ENCODE results near the gene MICOS13.

The MICOS13 gene

DNA sequence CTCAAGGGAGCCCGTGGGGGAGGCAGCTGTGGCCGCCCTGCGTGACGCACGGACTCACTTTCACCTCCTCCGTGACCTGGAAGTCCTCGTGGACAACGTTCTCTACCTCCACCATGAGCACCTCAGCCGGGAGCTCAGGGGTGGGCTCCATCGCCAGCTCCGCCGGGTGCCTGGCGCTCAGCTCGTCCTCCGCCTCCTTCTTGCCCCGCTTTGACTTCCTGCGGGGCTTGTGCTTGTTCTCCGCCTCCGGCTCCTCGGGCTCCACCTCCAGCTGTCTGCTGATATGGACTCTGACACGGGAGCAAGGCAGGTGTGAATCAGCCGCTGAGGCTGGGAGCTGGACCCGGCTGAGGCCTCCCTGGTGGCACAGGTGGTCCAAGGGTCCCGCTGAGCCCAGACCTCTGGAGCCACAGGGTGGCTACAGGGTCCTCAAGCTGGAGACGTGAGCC is 31.4 kb upstream of the MICOS13 start:
- Histone ChIP-seq H3K56ac (ENCODE audit: low read length) (no peak overlapping the region), H2BK15ac (replicated peaks; ENCODE audit: low read depth) (no peak overlapping the region), H3K18ac (ENCODE audit: low read length) (no peak overlapping the region), H3K36me3 (ENCODE audit: control insufficient read depth, insufficient read depth, low read length) (peaks cover 17% of the 10 kb centered on the region), H2BK5ac (ENCODE audit: low read length) (no peak overlapping the region), H3K4me3 (ENCODE audit: low read length) (no peak overlapping the region), H3K79me1 (ENCODE audit: low read length) (peaks cover 4% of the 10 kb centered on the region), H4K8ac (ENCODE audit: low read depth, low read length) (no peak overlapping the region), H3K79me2 (ENCODE audit: control insufficient read depth, insufficient read depth, low read length) (peaks cover 14% of the 10 kb centered on the region), H3K27ac (ENCODE audit: low read depth, low read length) (no peak overlapping the region), H3K4me1 (ENCODE audit: control insufficient read depth, low read depth, low read length) (no peaks in the 10 kb centered on the region), H3K27me3 (ENCODE audit: insufficient read depth, low read length, poor library complexity) (no peaks in the 10 kb centered on the region), H2AK5ac (ENCODE audit: low read length) (no peak overlapping the region), H3K23ac (ENCODE audit: low read length) (no peak overlapping the region), H4K5ac (ENCODE audit: low read length) (no peak overlapping the region), H3K4ac (ENCODE audit: low read depth, low read length) (no peak overlapping the region), H3K9ac (ENCODE audit: low read length) (no peak overlapping the region), H3K4me2 (ENCODE audit: low read length) (no peak overlapping the region), H2BK120ac (ENCODE audit: low read depth, low read length) (no peak overlapping the region)
- no peak for DNase-seq
- WGBS (ENCODE audit: extremely low coverage, insufficient coverage, low lambda C conversion rate), result no CpG with 5 or more reads among the region's 25 CpGs

DNA sequence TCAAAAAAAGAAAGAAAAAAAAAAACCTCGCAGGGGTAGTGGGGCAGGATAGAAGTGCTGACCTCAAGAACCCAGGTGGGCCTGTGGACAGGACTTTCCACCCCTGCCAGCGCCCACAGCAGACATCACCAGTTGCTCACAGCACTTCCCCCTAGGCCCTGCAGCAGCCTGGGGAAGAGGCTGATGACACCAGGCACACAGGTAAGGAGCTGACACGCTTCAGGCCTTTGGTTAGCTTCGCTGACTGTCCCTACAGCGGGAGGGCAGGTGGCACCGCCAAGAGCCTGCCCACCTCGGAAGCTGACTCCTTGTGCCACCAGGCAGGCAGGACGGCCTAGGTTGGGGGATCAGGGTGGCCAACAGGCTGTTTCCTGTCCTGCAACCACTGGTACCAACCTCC is 30.7 kb upstream of the MICOS13 start:
- no peak overlapping the region for H3K56ac ChIP-seq (ENCODE audit: low read length)
- no peak overlapping the region for H4K5ac ChIP-seq (ENCODE audit: low read length)
- H3K4ac ChIP-seq (ENCODE audit: low read depth, low read length), result no peak overlapping the region
- H4K8ac ChIP-seq (ENCODE audit: low read depth, low read length), result no peak overlapping the region
- no peak overlapping the region for H3K27ac ChIP-seq (ENCODE audit: low read depth, low read length)
- H3K4me2 ChIP-seq (ENCODE audit: low read length), result no peak overlapping the region
- H3K4me3 ChIP-seq (ENCODE audit: low read length), result no peak overlapping the region
- no peak overlapping the region for H2BK15ac ChIP-seq (replicated peaks; ENCODE audit: low read depth)
- no peak overlapping the region for H2AK5ac ChIP-seq (ENCODE audit: low read length)
- H2BK120ac ChIP-seq (ENCODE audit: low read depth, low read length), result no peak overlapping the region
- H3K27me3 ChIP-seq (ENCODE audit: insufficient read depth, low read length, poor library complexity), result no peaks in the 10 kb centered on the region
- H3K79me2 ChIP-seq (ENCODE audit: control insufficient read depth, insufficient read depth, low read length), result peaks cover 9% of the 10 kb centered on the region
- peaks cover 19% of the 10 kb centered on the region for H3K36me3 ChIP-seq (ENCODE audit: control insufficient read depth, insufficient read depth, low read length)
- H2BK5ac ChIP-seq (ENCODE audit: low read length), result no peak overlapping the region
- H3K4me1 ChIP-seq (ENCODE audit: control insufficient read depth, low read depth, low read length), result no peaks in the 10 kb centered on the region
- no peak overlapping the region for H3K9ac ChIP-seq (ENCODE audit: low read length)
- DNase-seq, result no peak
- peaks cover 4% of the 10 kb centered on the region for H3K79me1 ChIP-seq (ENCODE audit: low read length)
- no peak overlapping the region for H3K23ac ChIP-seq (ENCODE audit: low read length)
- WGBS (ENCODE audit: extremely low coverage, insufficient coverage, low lambda C conversion rate), result no CpG with 5 or more reads among the region's 8 CpGs
- no peak overlapping the region for H3K18ac ChIP-seq (ENCODE audit: low read length)

DNA sequence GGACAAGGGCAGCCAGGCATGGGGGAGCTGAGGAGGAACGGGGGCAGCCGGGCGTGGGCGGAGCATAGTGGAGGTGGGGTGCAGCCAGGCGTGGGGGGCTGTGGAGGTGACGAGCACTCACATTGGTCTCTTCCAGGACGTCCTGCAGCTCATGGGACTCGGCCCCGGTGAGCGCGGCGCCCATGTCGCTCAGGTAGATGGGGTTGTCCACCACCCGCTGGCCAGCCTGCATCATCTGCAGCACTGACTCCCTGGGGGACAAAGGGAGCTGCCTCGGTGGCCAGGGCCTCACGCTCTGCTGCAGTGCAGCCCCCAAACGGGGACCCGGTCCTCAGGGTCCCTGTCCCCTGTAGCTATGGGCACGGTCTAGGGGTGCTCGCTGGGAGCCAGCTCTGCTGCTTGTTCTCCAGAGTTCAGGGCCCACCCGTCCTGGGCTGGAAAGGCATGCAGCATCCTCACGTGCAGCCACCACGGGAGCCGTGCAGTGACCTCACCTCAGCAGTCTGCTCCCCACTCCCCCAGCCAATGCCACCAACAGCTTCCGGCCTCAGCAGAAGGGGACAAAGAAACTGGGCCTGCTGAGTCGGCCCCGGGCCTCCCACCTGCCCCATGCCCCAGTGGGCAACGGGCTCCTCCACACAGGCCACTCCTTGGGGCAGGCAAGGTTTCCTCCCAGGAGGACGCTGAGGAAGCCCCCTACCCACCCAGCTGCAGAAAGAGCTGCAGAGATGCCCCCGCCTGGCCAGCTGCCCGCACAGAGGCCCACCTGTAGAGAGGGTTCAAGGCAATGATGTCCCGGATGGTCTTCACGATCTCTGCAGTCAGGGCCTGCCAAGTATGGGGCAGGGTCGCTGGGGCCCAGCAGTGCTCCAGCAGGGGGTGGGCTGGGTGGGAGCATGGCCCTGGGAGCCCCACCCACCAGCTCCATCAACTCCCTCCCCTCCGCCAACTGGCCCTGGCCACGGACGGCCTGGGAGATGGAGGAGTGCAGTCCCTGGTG is 27.6 kb upstream of the MICOS13 start:
- H3K4ac ChIP-seq (ENCODE audit: low read depth, low read length), result no peak overlapping the region
- H3K79me1 ChIP-seq (ENCODE audit: low read length), result no peaks in the 10 kb centered on the region
- H3K79me2 ChIP-seq (ENCODE audit: control insufficient read depth, insufficient read depth, low read length), result no peaks in the 10 kb centered on the region
- H3K4me1 ChIP-seq (ENCODE audit: control insufficient read depth, low read depth, low read length), result no peaks in the 10 kb centered on the region
- H2AK5ac ChIP-seq (ENCODE audit: low read length), result no peak overlapping the region
- H3K56ac ChIP-seq (ENCODE audit: low read length), result no peak overlapping the region
- H2BK5ac ChIP-seq (ENCODE audit: low read length), result no peak overlapping the region
- H3K27me3 ChIP-seq (ENCODE audit: insufficient read depth, low read length, poor library complexity), result no peaks in the 10 kb centered on the region
- H3K36me3 ChIP-seq (ENCODE audit: control insufficient read depth, insufficient read depth, low read length), result peaks cover 23% of the 10 kb centered on the region
- no peak overlapping the region for H3K18ac ChIP-seq (ENCODE audit: low read length)
- H3K9ac ChIP-seq (ENCODE audit: low read length), result no peak overlapping the region
- no peak overlapping the region for H4K5ac ChIP-seq (ENCODE audit: low read length)
- no peak overlapping the region for H2BK120ac ChIP-seq (ENCODE audit: low read depth, low read length)
- no peak overlapping the region for H3K23ac ChIP-seq (ENCODE audit: low read length)
- no peak overlapping the region for H2BK15ac ChIP-seq (replicated peaks; ENCODE audit: low read depth)
- no CpG with 5 or more reads among the region's 37 CpGs for WGBS (ENCODE audit: extremely low coverage, insufficient coverage, low lambda C conversion rate)
- H4K8ac ChIP-seq (ENCODE audit: low read depth, low read length), result no peak overlapping the region
- H3K27ac ChIP-seq (ENCODE audit: low read depth, low read length), result no peak overlapping the region
- no peak overlapping the region for H3K4me3 ChIP-seq (ENCODE audit: low read length)
- H3K4me2 ChIP-seq (ENCODE audit: low read length), result no peak overlapping the region
- DNase-seq, result no peak

DNA sequence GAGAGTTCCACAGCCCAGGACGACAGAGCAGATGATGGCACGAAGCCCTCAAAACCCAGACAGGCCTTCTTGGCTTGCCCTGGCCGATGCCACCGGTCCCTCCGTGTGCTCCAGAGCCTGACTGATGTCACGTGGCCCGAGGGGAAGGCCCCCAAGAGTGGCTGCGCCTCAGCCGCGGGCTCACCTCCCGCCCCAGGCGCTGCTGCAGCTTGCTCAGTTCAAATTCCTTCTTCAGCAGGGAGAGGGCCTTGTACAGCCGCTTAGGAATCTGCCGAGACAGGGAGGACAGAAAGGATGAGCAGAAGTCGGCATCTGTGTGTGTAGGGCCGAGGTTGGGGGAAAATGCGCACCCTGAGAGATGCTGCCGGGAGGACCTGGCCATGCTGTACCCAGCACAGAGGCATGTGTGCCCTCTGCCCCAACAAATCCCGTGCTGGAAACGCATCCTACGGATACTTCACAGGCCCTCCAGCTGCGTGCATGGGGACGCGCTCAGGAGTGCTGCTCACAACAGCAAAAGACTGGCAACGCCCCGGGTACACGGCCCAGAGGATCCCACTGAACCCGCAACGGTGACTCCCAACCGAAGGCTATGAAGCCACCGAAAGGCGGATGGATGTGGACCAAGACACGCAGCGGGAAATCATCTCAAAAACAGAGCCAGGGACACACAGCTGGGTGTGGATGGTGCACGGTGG is 26.7 kb upstream of the MICOS13 start:
- whole genome bisulfite sequencing (ENCODE audit: extremely low coverage, insufficient coverage, low lambda C conversion rate), result no CpG with 5 or more reads among the region's 35 CpGs
- Histone ChIP-seq H3K79me1 (ENCODE audit: low read length) (no peaks in the 10 kb centered on the region), H3K27me3 (ENCODE audit: insufficient read depth, low read length, poor library complexity) (no peaks in the 10 kb centered on the region), H4K8ac (ENCODE audit: low read depth, low read length) (no peak overlapping the region), H3K4ac (ENCODE audit: low read depth, low read length) (no peak overlapping the region), H3K36me3 (ENCODE audit: control insufficient read depth, insufficient read depth, low read length) (peaks cover 19% of the 10 kb centered on the region), H2AK5ac (ENCODE audit: low read length) (no peak overlapping the region), H4K5ac (ENCODE audit: low read length) (no peak overlapping the region), H3K23ac (ENCODE audit: low read length) (no peak overlapping the region), H3K27ac (ENCODE audit: low read depth, low read length) (no peak overlapping the region), H3K4me3 (ENCODE audit: low read length) (no peak overlapping the region), H2BK120ac (ENCODE audit: low read depth, low read length) (no peak overlapping the region), H3K4me1 (ENCODE audit: control insufficient read depth, low read depth, low read length) (no peaks in the 10 kb centered on the region), H3K56ac (ENCODE audit: low read length) (no peak overlapping the region), H3K4me2 (ENCODE audit: low read length) (no peak overlapping the region), H3K79me2 (ENCODE audit: control insufficient read depth, insufficient read depth, low read length) (no peaks in the 10 kb centered on the region), H3K18ac (ENCODE audit: low read length) (no peak overlapping the region), H3K9ac (ENCODE audit: low read length) (no peak overlapping the region), H2BK15ac (replicated peaks; ENCODE audit: low read depth) (no peak overlapping the region), H2BK5ac (ENCODE audit: low read length) (no peak overlapping the region)
- no peak for DNase-seq

DNA sequence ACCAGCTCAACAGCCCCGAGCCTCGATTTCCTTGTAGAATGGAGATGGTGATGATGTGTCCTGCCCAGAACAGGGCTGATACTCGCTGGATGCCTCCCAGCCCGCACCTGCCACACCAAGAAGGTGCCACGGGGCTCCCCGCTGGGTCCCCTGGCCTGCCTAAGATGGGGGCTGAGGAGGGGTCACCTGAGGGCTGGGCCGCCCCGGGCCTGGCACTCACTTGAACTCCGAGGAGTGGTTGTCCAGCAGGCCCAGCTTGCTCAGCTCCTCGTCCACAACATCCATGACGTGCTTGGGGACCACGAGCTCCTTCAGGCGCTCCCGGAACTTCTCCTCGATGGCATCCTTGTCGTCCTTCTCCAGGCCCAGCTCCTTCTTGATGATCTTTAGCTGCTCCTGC is 25.2 kb upstream of the MICOS13 start:
- Histone ChIP-seq H4K8ac (ENCODE audit: low read depth, low read length) (no peak overlapping the region), H3K4me2 (ENCODE audit: low read length) (no peak overlapping the region), H2BK15ac (replicated peaks; ENCODE audit: low read depth) (no peak overlapping the region), H3K4me3 (ENCODE audit: low read length) (no peak overlapping the region), H3K79me2 (ENCODE audit: control insufficient read depth, insufficient read depth, low read length) (no peaks in the 10 kb centered on the region), H3K4me1 (ENCODE audit: control insufficient read depth, low read depth, low read length) (no peaks in the 10 kb centered on the region), H2BK120ac (ENCODE audit: low read depth, low read length) (no peak overlapping the region), H3K27me3 (ENCODE audit: insufficient read depth, low read length, poor library complexity) (no peaks in the 10 kb centered on the region), H3K23ac (ENCODE audit: low read length) (no peak overlapping the region), H3K18ac (ENCODE audit: low read length) (no peak overlapping the region), H3K4ac (ENCODE audit: low read depth, low read length) (no peak overlapping the region), H3K79me1 (ENCODE audit: low read length) (no peaks in the 10 kb centered on the region), H3K27ac (ENCODE audit: low read depth, low read length) (no peak overlapping the region), H2BK5ac (ENCODE audit: low read length) (no peak overlapping the region), H3K56ac (ENCODE audit: low read length) (no peak overlapping the region), H3K9ac (ENCODE audit: low read length) (no peak overlapping the region), H4K5ac (ENCODE audit: low read length) (no peak overlapping the region), H3K36me3 (ENCODE audit: control insufficient read depth, insufficient read depth, low read length) (peaks cover 15% of the 10 kb centered on the region), H2AK5ac (ENCODE audit: low read length) (no peak overlapping the region)
- WGBS (ENCODE audit: extremely low coverage, insufficient coverage, low lambda C conversion rate), result no CpG with 5 or more reads among the region's 16 CpGs
- DNase-seq, result no peak
